OCI-LY1 (cell line): ENCODE results near the gene ZMIZ1.

Experiments
- EZH2 ChIP-seq: fragments of 200-600 bp; sonication (generic), shearing (Covaris generic); IDR thresholded peaks from 2 replicates; pipeline ENCODE4 v1.8.0; 2017; ENCODE audit warnings: borderline replicate concordance, mixed run types, mild to moderate bottlenecking, antibody characterized with exemption, low read length, moderate library complexity, mixed read lengths
- TF ChIP-seq, protein P1 (sequence below): fragments of 200-600 bp; sonication (generic), shearing (Covaris generic); IDR thresholded peaks from 2 replicates; pipeline ENCODE4 v1.5.1; 2017; ENCODE audit warnings: mild to moderate bottlenecking, antibody characterized with exemption, low read length, moderate library complexity, mixed read lengths

DNA sequence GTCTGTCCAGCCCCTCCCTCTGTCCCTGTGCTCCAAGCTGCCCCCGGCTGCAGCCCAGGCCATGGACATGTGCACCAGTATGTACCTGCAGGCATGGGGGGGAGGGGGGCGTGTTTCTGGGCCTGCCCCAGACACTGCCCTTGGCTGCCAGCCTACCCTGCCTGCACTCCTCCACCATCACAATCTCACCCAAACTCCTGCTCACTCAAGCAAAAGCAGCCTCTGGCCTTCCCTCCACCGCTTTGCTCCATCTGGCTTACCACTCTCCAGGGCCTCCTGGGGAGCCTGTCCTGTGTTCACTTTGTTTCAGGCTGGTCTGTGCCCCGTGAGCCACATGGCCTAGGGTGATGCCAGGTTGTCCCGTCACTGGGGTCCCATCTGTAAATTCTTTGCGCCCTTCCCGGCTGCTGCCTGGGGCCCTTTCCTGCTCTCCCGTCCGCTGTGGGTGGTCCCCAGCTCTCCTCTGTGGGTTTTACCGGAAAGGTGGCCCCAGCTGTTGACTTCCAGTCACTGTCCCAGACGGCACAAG lies 245.2 kb downstream of the ZMIZ1 start:
- TF ChIP-seq EZH2, result no peak
- TF ChIP-seq, protein P1, sequence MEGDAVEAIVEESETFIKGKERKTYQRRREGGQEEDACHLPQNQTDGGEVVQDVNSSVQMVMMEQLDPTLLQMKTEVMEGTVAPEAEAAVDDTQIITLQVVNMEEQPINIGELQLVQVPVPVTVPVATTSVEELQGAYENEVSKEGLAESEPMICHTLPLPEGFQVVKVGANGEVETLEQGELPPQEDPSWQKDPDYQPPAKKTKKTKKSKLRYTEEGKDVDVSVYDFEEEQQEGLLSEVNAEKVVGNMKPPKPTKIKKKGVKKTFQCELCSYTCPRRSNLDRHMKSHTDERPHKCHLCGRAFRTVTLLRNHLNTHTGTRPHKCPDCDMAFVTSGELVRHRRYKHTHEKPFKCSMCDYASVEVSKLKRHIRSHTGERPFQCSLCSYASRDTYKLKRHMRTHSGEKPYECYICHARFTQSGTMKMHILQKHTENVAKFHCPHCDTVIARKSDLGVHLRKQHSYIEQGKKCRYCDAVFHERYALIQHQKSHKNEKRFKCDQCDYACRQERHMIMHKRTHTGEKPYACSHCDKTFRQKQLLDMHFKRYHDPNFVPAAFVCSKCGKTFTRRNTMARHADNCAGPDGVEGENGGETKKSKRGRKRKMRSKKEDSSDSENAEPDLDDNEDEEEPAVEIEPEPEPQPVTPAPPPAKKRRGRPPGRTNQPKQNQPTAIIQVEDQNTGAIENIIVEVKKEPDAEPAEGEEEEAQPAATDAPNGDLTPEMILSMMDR, result no peak
